Ishikawa (cell line): ENCODE results near the gene ZXDC.

ENCODE experiments used
- CEBPB ChIP-seq: IDR thresholded peaks from 2 replicates; pipeline ENCODE4 v1.6.1; 2012
- CREB1 ChIP-seq: IDR thresholded peaks from 2 replicates; pipeline ENCODE4 v1.6.1; 2012; ENCODE audit warnings: low read depth
- EGR1 ChIP-seq: IDR thresholded peaks from 2 replicates; pipeline ENCODE4 v1.6.1; 2012
- EP300 ChIP-seq: IDR thresholded peaks from 2 replicates; pipeline ENCODE4 v1.6.1; 2012; ENCODE audit warnings: borderline replicate concordance
- FOXM1 ChIP-seq: IDR thresholded peaks from 2 replicates; pipeline ENCODE4 v1.6.1; 2012; ENCODE audit warnings: low read depth, borderline replicate concordance
- NFIC ChIP-seq: IDR thresholded peaks from 2 replicates; pipeline ENCODE4 v1.6.1; 2012
- RAD21 ChIP-seq: IDR thresholded peaks from 2 replicates; pipeline ENCODE4 v1.6.1; 2012; ENCODE audit warnings: low read depth
- TAF1 ChIP-seq: IDR thresholded peaks from 2 replicates; pipeline ENCODE4 v1.6.1; 2012; ENCODE audit warnings: low read depth, mild to moderate bottlenecking
- TCF12 ChIP-seq: IDR thresholded peaks from 2 replicates; pipeline ENCODE4 v1.6.1; 2012; ENCODE audit warnings: low read depth
- TEAD4 ChIP-seq: IDR thresholded peaks from 2 replicates; pipeline ENCODE4 v1.6.1; 2012
- YY1 ChIP-seq: IDR thresholded peaks from 2 replicates; pipeline ENCODE4 v1.6.1; 2012; ENCODE audit warnings: low read depth
- ZBTB7A ChIP-seq: IDR thresholded peaks from 2 replicates; pipeline ENCODE4 v1.6.1; 2012; ENCODE audit warnings: low read depth
- TF ChIP-seq, protein P1 (sequence below): IDR thresholded peaks from 2 replicates; pipeline ENCODE4 v1.6.1; 2012
- TF ChIP-seq, protein P2 (sequence below): IDR thresholded peaks from 2 replicates; pipeline ENCODE4 v1.6.1; 2012; ENCODE audit warnings: low read depth, mild to moderate bottlenecking
- TF ChIP-seq, protein P3 (sequence below): IDR thresholded peaks from 2 replicates; pipeline ENCODE4 v1.6.1; 2012

ZXDC gene

DNA sequence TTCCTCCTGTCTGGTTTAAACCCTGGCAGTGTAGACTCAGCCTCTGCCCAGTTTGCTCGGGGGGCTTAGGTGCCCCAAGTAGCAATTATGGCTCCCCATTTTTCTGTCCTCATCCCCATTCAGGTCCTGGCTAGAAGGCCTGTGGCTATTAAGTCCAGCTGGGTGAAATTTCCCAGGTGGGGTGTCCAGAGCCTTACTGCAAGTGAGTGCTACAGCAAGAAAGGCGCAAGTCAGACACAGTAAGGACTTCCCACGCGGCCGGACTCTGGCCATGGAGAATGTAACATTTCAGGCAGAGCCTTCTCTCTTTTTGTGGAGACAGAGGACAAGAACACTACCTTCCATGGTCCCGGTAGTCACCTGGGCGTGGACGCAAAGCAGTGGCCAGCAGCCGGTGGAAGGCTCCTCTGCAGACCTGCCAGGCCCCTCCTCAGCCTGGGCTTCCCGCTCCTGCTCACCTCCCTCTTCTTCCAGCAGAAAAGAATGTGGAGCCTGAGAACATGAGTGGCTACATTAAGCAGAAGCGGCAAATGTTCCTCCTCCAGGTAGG is 57.6 kb downstream of the ZXDC start:
- TF ChIP-seq TAF1 (no peak), TEAD4 (no peak), NFIC (no peak), EGR1 (no peak), CEBPB (no peak), YY1 (no peak), FOXM1 (no peak), TCF12 (no peak), ZBTB7A (no peak), EP300 (no peak), CREB1 (no peak), RAD21 (no peak)
- TF ChIP-seq, protein P1, sequence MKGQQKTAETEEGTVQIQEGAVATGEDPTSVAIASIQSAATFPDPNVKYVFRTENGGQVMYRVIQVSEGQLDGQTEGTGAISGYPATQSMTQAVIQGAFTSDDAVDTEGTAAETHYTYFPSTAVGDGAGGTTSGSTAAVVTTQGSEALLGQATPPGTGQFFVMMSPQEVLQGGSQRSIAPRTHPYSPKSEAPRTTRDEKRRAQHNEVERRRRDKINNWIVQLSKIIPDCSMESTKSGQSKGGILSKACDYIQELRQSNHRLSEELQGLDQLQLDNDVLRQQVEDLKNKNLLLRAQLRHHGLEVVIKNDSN: no peak
- TF ChIP-seq, protein P2, sequence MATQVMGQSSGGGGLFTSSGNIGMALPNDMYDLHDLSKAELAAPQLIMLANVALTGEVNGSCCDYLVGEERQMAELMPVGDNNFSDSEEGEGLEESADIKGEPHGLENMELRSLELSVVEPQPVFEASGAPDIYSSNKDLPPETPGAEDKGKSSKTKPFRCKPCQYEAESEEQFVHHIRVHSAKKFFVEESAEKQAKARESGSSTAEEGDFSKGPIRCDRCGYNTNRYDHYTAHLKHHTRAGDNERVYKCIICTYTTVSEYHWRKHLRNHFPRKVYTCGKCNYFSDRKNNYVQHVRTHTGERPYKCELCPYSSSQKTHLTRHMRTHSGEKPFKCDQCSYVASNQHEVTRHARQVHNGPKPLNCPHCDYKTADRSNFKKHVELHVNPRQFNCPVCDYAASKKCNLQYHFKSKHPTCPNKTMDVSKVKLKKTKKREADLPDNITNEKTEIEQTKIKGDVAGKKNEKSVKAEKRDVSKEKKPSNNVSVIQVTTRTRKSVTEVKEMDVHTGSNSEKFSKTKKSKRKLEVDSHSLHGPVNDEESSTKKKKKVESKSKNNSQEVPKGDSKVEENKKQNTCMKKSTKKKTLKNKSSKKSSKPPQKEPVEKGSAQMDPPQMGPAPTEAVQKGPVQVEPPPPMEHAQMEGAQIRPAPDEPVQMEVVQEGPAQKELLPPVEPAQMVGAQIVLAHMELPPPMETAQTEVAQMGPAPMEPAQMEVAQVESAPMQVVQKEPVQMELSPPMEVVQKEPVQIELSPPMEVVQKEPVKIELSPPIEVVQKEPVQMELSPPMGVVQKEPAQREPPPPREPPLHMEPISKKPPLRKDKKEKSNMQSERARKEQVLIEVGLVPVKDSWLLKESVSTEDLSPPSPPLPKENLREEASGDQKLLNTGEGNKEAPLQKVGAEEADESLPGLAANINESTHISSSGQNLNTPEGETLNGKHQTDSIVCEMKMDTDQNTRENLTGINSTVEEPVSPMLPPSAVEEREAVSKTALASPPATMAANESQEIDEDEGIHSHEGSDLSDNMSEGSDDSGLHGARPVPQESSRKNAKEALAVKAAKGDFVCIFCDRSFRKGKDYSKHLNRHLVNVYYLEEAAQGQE: no peak
- TF ChIP-seq, protein P3, sequence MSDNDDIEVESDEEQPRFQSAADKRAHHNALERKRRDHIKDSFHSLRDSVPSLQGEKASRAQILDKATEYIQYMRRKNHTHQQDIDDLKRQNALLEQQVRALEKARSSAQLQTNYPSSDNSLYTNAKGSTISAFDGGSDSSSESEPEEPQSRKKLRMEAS: no peak

DNA sequence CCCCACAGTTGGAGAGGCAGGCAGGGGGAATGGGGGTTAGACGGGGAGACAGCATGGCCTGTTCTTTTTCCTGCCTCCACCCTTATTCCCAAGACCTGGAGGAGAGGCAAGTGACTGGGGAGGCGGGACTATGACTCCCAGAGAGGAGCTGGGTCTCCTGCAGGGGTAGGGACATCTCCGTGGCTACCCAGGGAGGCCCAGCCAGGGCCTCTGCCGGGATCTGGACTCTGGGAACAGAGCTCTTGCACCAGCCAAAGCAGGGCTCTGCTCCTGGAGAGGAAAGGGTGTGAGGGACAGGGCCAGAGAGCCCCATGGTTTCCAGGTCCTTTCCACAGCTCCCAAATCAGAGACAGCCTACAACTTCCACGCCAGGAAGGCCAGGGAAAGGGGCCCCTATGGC is 58.2 kb downstream of the ZXDC start:
- TF ChIP-seq, protein P1: no peak
- TF ChIP-seq FOXM1 (no peak), CREB1 (no peak), EP300 (no peak), ZBTB7A (no peak), YY1 (no peak), NFIC (no peak), TEAD4 (no peak), TCF12 (no peak)
- TF ChIP-seq, protein P2: no peak

DNA sequence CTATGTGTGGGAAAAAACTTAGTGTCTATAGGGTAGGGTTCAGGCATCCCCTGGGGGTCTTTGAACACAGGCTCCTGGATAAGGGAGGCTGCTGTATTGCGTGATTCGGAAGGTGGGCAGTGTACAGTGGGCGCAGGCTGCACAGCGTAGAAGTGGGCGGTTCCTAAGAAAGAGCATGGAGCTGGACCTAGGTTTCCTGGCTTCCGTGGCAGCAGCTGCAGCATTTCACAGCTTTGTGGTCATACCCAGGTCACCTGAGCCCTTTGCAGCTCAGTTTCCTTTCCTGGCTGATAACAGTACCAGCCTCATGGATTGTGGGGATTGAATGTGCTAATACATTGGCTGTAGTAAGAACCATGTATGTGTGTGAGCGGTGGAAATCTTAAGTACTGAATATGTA is 58.7 kb downstream of the ZXDC start:
- TF ChIP-seq, protein P2: no peak
- TF ChIP-seq, protein P1: no peak
- TF ChIP-seq EP300 (no peak), CEBPB (no peak), YY1 (no peak), EGR1 (no peak), NFIC (no peak), TCF12 (no peak), ZBTB7A (no peak), FOXM1 (no peak), TEAD4 (no peak), TAF1 (no peak), CREB1 (no peak)
- TF ChIP-seq, protein P3: no peak

DNA sequence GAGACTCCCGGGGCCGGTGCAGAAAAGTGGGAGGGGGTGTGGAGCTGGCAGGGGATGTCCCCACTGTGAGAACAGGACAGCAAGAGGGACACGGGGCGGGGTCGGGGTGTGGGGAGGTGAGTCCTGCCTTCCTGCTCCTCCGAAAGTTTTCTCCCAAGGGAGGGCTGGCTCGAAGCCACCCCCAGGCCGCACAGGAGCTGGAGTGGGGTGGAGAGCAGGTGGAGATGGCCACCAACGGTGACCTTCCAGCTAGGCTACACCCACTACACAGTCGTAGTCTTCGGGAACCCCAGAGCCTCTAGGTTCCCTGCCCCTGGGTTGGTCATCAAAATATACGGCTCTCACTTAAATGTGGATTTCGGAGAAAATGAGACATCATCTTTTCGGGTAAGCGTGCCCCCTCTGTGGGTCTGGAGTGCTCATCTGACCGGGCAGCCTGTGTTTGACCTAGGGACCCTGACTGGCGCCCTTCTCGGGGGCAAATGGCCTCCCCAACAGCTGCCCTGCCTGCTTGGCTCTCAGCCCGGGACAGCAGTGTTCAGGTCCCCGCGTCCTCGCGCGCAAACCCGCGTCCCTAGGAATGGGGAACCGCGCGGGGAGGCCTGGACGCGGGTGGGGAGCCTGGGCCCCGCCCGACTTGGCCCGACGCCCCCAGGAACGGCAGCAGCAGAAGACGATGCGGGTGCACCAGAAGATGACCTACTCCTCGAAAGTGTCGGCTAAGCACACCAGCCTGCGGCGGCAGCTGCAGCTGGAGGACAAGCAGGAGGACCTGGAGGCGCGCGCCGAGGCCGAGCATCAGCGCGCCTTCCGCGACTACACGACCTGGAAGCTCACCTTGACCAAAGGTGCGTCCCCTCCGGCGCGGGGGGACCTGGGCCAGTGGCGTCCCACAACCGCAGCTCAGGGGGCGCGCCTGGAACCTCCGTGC is 59.8 kb downstream of the ZXDC start:
- no peak for TF ChIP-seq TCF12
- TF ChIP-seq YY1: no peak
- TF ChIP-seq, protein P2: no peak
- TF ChIP-seq EGR1: no peak
- TF ChIP-seq FOXM1: no peak
- no peak for TF ChIP-seq TEAD4
- TF ChIP-seq RAD21: no peak
- no peak for TF ChIP-seq EP300
- no peak for TF ChIP-seq ZBTB7A
- TF ChIP-seq NFIC: no peak
- TF ChIP-seq CREB1: no peak
- TF ChIP-seq, protein P3: no peak
- TF ChIP-seq, protein P1: no peak
- no peak for TF ChIP-seq TAF1
